GM18499 (cell line): ENCODE results near the gene RER1.
"Not testable (repeated sequence)": the region's sequence is repeated elsewhere in the genome, so short reads cannot be mapped to it uniquely, and the experiment has no call there.

Experiments
- ATAC-seq: cut with Tn5 transposase; IDR thresholded peaks from one replicate; pipeline ENCODE4 v1.9.1; 2021; ENCODE audit warnings: moderate number of reproducible peaks; ENCODE audit not compliant: insufficient read depth, unreplicated experiment

RER1 gene

GRCh38 chr1:2439369-2439768 lies 47.7 kb downstream of the RER1 start:
- ATAC-seq: no peak

- ATAC-seq: not testable (repeated sequence)
Observed at GRCh38 chr1:2440346-2440745, 48.7 kb downstream of the RER1 start.

- no peak for ATAC-seq
Observed at GRCh38 chr1:2441746-2442145, 50.1 kb downstream of the RER1 start.

DNA sequence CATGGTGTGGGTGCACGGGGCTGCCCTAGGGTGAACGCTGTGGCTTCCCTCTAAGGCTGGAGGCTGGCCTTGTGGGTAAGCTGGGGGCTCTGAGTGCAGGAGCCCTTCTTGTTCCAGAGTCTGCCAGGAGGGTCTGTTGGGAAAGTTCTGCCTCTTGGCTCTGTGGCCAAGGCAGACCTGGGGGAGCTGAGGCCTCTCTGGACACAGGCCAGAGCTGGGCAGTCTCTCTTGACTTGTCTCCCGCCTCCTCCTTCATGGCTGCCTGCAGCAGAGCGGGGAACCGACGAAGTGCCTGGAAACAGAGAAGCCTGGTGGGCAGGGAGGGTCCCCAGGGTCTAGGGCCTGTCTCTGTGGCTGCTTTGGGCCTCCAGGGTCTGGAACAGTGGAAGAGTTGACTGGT lies 51.0 kb downstream of the RER1 start:
- no peak for ATAC-seq

DNA sequence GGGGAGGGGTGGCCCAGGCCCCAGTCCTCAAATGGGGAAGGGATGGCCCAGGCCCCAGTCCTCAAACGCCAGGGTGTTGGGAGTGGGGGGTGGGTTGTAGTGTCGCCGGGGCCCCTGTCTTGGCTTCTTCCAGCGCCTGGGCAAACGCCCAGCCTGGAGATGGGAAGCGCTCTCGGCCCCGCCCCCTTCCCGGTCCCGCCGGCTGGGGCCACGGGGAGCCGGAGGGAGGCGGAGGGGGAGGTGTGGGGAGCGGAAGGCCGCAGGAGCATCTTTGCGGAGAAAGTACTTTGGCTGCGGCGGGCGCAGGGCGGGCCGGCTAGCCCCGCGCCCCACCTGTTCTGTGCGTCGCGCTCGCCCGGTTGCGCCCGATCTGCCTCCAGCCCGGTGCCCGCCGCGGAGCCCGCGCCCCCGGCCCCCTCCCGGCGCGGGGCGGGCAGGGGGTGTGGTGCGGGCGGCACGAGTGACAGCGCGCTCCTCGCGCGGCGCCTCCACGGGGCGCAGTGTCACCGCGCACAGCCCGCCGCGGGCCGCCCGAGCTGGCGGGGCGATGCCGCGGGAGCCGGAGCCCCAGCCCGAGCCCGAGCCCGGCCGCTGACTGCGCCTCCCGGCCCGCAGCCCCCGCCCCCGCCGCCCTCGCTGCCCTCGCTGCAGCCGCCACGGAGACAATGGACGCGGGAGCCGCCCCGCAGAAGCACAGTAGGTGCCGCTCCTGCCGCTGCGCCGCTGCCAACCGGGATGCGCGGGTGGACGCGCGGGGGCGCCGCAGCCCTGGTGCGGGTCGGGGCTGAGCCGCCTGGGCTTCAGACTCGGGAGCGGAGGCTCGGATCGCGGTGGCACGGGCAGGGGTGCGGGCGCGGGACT lies 51.9 kb downstream of the RER1 start:
- no peak for ATAC-seq

DNA sequence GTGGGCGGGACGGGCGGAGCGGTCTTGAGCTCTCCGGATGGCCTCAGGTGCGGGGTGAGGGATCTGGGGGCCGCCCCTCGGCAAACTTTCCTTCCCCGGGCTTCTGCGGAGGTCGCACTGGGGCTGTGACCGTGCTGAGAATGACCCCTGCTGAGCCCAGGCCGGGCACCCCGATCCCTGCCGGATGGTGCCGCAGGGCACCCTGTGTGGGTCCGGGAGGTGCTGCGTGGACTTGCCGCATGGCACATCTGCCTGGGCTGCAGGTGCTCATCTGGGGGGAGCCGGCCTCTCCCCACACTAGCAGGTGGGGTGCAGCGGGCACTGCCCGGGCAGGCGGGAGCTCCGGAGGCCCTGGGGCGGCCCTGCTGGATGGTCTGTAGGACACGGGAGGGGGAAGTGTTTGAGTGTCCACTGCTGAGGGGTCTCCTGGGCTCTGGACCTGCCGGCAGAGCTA lies 52.5 kb downstream of the RER1 start:
- no peak for ATAC-seq

DNA sequence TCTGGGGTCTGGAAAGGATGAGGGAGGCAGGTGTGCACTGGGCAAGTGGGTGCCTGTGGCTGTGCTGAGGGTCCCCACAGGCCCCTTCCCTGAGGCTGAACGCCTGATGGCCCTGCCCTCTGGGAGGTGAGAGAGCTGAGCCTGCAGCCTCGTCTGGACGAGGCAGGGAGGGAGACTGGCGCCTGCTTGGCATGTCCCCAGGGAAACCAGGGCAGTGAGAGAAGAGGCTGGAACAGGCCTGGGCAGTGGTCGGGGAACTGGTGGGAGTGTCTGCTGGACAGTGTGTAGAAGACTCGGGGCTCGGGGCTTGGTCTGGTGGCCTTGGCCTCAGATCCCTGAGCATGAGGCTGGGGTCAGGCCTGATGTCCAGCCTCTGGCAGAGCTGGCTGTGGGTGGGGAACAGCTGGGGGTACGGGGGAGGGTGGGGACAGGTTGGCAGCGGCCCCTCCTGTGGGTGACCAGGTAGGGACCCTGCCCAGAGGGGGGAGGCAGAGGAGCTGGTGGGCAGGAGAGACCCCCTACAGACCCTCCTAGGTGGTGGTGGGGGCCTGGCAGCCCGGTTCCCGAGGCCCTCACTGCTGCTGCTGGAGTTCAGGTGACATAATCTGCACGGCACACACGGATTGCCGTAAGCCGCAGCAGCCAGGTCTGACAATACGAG lies 53.7 kb downstream of the RER1 start:
- ATAC-seq: no peak

- ATAC-seq: no peak
Observed at GRCh38 chr1:2445823-2446215, 54.2 kb downstream of the RER1 start.

DNA sequence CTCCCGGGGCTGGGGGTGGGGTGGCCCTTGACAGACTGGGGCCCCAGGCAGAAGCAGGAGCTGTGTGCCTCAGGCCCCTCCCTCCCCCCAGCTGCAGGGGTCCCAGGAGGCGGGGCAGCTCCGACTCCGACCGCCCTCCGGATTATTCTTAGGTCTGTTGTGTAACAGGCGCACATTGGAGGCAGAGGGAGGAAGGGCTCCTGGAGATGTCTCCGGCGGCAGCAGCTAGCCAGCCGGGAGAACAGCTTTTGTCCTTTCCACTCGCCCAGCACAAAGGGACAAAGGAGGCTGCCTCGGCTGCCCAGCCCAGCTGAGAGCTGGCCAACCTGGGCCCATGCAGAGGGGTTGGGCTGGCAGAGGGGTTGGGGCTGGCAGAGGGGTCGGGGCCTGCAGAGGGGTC lies 54.8 kb downstream of the RER1 start:
- no peak for ATAC-seq

DNA sequence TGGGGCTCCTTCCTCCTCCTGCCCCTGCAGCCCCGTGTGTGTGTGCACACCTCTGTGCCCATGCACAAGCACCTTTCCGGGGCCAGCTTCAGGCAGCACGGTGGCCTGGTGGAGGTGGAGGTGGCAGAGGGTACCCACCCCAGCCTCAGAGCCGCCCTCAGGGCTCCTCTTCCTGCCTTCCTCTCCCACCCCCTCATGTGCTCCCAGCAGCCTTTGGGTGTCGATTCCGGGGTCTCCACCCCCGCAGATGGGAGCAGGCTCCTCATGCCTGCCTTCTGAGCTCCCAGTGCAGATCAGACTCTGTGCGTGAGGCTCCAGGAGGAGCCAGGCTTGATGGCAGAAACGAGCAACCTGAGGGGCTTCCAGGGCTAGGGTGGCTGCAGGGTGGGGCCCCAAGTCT lies 55.2 kb downstream of the RER1 start:
- no peak for ATAC-seq

DNA sequence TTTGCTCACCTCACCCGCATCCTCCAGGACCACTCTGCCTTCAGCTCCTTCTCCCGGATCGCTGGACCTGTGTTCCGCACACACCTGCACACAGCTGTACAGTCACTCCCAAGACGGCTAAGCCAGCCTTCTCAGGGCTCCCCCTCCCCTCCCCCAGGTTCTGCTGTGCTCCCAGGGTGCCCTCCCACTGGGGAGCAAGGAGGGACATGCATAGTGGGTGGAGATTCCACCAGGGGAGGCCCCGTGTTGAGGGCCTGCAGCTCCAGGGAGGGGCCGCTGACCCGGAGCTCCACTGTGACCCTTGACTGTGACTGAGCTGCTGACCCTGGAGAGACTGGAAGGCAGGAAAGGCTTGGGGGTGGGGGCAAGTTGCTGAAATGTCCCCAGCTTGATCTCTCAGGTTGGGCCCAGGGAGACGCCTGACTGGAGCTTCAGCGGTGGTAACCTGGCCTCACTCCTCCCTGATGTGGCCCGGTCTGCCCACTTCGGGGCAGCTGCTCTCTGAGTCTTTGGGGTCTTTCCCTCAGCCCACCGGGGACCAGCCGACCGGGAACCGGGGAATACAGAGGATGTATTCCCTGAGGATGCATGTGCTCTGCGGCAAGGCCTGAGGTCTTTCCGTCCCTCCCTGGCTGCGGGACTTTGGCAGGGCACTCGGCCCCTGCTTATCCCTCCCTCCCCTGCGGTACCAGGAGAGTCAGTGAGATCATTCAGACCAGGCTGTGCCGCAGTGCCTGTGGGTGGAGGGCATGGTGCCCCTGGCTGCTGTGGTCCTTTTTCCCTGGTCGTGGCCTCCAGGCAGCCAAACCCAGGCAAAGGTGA lies 55.8 kb downstream of the RER1 start:
- ATAC-seq: no peak

DNA sequence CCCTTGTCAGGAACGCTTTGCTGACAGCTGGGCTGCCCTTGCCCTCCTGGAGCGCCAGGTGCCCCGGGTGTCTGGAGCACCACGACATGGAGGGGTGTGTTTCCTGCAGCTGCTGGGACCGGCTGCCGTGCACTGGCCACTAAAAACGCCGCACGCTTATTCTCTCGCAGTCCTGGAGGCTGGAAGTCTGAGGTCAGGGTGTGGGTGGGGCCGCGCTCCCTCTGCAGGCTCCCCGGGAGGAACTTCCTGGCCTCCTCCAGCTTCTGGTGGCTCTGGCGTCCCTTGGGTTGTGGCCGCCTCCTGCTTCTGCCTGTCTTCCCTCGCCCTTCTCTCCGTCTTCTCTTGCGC lies 56.4 kb downstream of the RER1 start:
- no peak for ATAC-seq

DNA sequence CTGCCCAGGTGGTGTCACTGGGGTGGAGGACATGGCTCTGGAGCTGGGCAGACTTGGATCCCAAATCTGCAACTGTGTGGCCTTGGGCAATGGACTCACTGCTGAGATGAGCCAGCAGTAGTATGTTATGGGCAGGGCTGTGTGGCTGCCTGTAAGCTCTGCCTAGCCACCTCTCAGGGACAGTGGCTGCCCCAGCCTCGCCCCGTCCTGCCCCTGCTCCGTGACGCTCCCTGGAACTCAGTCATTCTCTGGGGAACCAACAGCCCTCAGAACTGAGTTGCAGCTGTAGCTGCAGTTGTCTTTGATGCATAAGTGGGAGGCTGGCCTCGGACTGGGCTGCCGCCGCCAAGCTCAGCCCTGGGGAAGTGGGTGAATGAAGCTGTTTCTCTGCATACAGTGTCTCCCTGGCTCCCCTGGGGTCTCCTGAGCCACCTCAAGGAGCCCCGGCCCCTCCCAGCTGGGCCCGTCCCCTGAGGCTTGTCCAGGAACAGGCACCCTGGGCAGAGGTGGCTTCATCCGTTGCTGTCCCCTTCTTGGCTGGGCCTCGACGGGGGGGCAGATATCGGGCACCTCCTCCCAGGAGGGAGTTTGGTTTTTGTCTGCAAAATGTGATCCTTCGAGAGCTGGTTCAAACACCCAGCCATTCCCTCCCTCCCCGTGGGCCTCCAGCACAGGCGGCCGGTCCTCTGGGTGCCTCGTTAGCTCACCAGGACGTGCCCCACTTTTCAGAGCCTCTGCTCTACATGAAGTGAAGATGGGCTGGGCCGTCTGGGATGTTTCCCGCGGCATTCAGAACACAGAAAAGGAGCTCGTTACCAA lies 58.2 kb downstream of the RER1 start:
- ATAC-seq: no peak

GRCh38 chr1:2451741-2452140 lies 60.1 kb downstream of the RER1 start:
- no peak for ATAC-seq

DNA sequence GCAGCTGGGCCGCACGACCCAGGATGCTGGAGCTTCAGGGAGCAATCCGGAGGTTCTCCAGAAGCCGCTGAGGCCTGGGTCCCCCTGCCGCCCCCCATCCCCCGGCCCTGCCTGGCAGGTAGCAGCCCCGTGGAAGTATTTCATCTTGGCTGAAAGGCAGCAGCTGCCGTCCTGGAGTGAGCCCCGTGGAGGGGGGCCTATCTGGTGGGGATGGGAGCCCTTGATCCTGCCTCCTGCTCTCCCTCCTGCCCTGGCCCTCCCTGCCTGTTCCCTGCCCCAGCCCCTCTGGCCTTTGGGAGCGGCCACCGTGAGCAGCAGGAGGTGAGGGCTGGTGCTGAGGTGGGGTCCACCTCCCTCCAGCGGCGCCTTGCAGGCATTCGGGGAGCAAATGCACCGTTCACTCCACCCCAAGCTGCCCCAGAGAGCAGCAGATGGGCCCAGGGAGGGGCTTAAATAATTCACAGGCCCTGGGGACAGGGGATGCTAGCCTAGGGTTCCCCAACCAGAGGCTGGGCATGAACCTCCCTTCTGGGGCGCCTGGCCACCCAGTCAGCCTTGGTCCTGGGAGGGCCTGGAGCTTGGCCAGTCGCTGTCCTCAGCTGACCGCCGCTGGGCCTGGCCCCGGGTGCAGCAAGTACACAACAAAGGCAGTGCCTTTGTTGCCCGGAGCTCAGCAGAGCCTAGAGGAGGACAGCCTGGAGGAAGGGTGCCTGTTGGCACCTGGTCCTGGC lies 60.7 kb downstream of the RER1 start:
- ATAC-seq: no peak

GRCh38 chr1:2452932-2453315 lies 61.3 kb downstream of the RER1 start:
- no peak for ATAC-seq

- no peak for ATAC-seq
Observed at GRCh38 chr1:2454227-2454626, 62.6 kb downstream of the RER1 start.
